ENCODE results near the gene SNAPC3. TPM values are rescaled to one million over a fixed set of nuclear protein-coding genes. Genes with fewer than 3 reads are reported as not detected.

SNAPC3 gene
- polyA plus RNA-seq, 1 donor (not counting 4 experiments of a cell fraction or from before 2014, with no cell fraction given): 29.9 TPM

- Histone ChIP-seq H3K27me3 (ENCODE audit: control insufficient read depth, extremely low read depth, insufficient read depth, low read length) (no peaks in the 10 kb centered on the region), H3K9me3 (ENCODE audit: control insufficient read depth, low read depth, low read length) (no peaks in the 10 kb centered on the region), H3K9ac (ENCODE audit: control insufficient read depth, extremely low read depth, insufficient read depth, low read length) (no peak overlapping the region), H3K27ac (ENCODE audit: control insufficient read depth, insufficient read depth, low read length) (no peak overlapping the region), H3K9me1 (ENCODE audit: control insufficient read depth, extremely low read depth, insufficient read depth, low read length) (no peaks in the 10 kb centered on the region), H3K4me2 (ENCODE audit: control insufficient read depth, extremely low read depth, insufficient read depth, low read depth, low read length) (no peak overlapping the region), H2AFZ (ENCODE audit: control insufficient read depth, low read length) (no peak overlapping the region), H3K4me1 (ENCODE audit: control insufficient read depth, extremely low read depth, insufficient read depth, low read length) (no peaks in the 10 kb centered on the region), H3K79me2 (ENCODE audit: control insufficient read depth, insufficient read depth, low read length) (no peaks in the 10 kb centered on the region), H3K36me3 (ENCODE audit: control insufficient read depth in 2 of 2, extremely low read depth in 1 of 2, insufficient read depth in 2 of 2, low read length in 2 of 2) (no peaks in the 10 kb centered on the region), H4K20me1 (ENCODE audit: control insufficient read depth, extremely low read depth, insufficient read depth, low read length) (no peaks in the 10 kb centered on the region), H3K4me3 (ENCODE audit: control insufficient read depth in 2 of 3, extremely low read depth in 1 of 3, insufficient read depth in 2 of 3, low read depth in 1 of 3, low read length in 3 of 3) (no peak overlapping the region)
- dilution Hi-C loops (cut with MboI; ENCODE audit: extremely low pct_ligation_motif_present, low sequenced_read_pairs): no loop called here
- FAIRE-seq: no peak
- no peak for DNase-seq (ENCODE audit: low read depth, low spot score)
- no peak for TF ChIP-seq EZH2 (IDR thresholded peaks at IDR 0.05; ENCODE audit: low read length)
- TF ChIP-seq CTCF (optimal IDR thresholded peaks at IDR 0.05 in 1 of 3, IDR thresholded peaks at IDR 0.05 in 1 of 3, conservative IDR thresholded peaks at IDR 0.05 in 1 of 3; ENCODE audit: extremely low read depth in 1 of 3, insufficient read depth in 2 of 3, low read length in 3 of 3): no peak
Measured at GRCh38 chr9:15501803-15502202, 79.1 kb downstream of the SNAPC3 start.

GRCh38 chr9:15505921-15506320 lies 83.2 kb downstream of the SNAPC3 start:
- Histone ChIP-seq H3K9me3 (ENCODE audit: control insufficient read depth, low read depth, low read length) (no peaks in the 10 kb centered on the region), H3K4me3 (ENCODE audit: control insufficient read depth in 2 of 3, extremely low read depth in 1 of 3, insufficient read depth in 2 of 3, low read depth in 1 of 3, low read length in 3 of 3) (no peak overlapping the region), H4K20me1 (ENCODE audit: control insufficient read depth, extremely low read depth, insufficient read depth, low read length) (no peaks in the 10 kb centered on the region), H3K9me1 (ENCODE audit: control insufficient read depth, extremely low read depth, insufficient read depth, low read length) (no peaks in the 10 kb centered on the region), H3K27me3 (ENCODE audit: control insufficient read depth, extremely low read depth, insufficient read depth, low read length) (no peaks in the 10 kb centered on the region), H3K27ac (ENCODE audit: control insufficient read depth, insufficient read depth, low read length) (no peak overlapping the region), H3K36me3 (ENCODE audit: control insufficient read depth in 2 of 2, extremely low read depth in 1 of 2, insufficient read depth in 2 of 2, low read length in 2 of 2) (no peaks in the 10 kb centered on the region), H3K4me1 (ENCODE audit: control insufficient read depth, extremely low read depth, insufficient read depth, low read length) (peaks cover 6% of the 10 kb centered on the region), H3K9ac (ENCODE audit: control insufficient read depth, extremely low read depth, insufficient read depth, low read length) (no peak overlapping the region), H3K4me2 (ENCODE audit: control insufficient read depth, extremely low read depth, insufficient read depth, low read depth, low read length) (no peak overlapping the region), H2AFZ (ENCODE audit: control insufficient read depth, low read length) (no peak overlapping the region), H3K79me2 (ENCODE audit: control insufficient read depth, insufficient read depth, low read length) (peaks cover 3% of the 10 kb centered on the region)
- no peak for DNase-seq (ENCODE audit: low read depth, low spot score)
- FAIRE-seq: no peak
- dilution Hi-C loops (cut with MboI; ENCODE audit: extremely low pct_ligation_motif_present, low sequenced_read_pairs): no loop called here
- no peak for TF ChIP-seq EZH2 (IDR thresholded peaks at IDR 0.05; ENCODE audit: low read length)
- TF ChIP-seq CTCF (optimal IDR thresholded peaks at IDR 0.05 in 1 of 3, IDR thresholded peaks at IDR 0.05 in 1 of 3, conservative IDR thresholded peaks at IDR 0.05 in 1 of 3; ENCODE audit: extremely low read depth in 1 of 3, insufficient read depth in 2 of 3, low read length in 3 of 3): no peak

All from keratinocyte (primary cell).